HEK293 (cell line): ENCODE measurements around the gene TBC1D4.

Experiments used
- KLF7 ChIP-seq: fragments of 450-650 bp; formaldehyde crosslinking; IDR thresholded peaks from 2 replicates; pipeline ENCODE4 v1.5.1; 2016; ENCODE audit warnings: missing biosample characterization, missing genetic modification characterization, borderline replicate concordance
- RBAK ChIP-seq: fragments of 450-650 bp; formaldehyde crosslinking; IDR thresholded peaks from 2 replicates; pipeline ENCODE4 v1.5.1; 2016; ENCODE audit warnings: missing biosample characterization, missing genetic modification characterization
- REPIN1 ChIP-seq: fragments of 450-650 bp; formaldehyde crosslinking; IDR thresholded peaks from 2 replicates; pipeline ENCODE4 v1.5.1; 2017; ENCODE audit warnings: missing biosample characterization, missing genetic modification characterization, low read depth
- SCRT1 ChIP-seq: fragments of 450-650 bp; formaldehyde crosslinking; IDR thresholded peaks from 2 replicates; pipeline ENCODE4 v1.5.1; 2016; ENCODE audit warnings: missing biosample characterization, missing genetic modification characterization, borderline replicate concordance
- SP2 ChIP-seq: fragments of 450-650 bp; formaldehyde crosslinking; IDR thresholded peaks from 2 replicates; pipeline ENCODE4 v1.5.1; 2016; ENCODE audit warnings: missing biosample characterization, missing genetic modification characterization
- SP3 ChIP-seq: fragments of 450-650 bp; formaldehyde crosslinking; IDR thresholded peaks from 2 replicates; pipeline ENCODE4 v1.5.1; 2016; ENCODE audit warnings: missing biosample characterization, missing genetic modification characterization
- ZBTB48 ChIP-seq: fragments of 450-650 bp; formaldehyde crosslinking; IDR thresholded peaks from 2 replicates; pipeline ENCODE4 v1.5.1; 2016; ENCODE audit warnings: missing biosample characterization, missing genetic modification characterization
- ZNF184 ChIP-seq: fragments of 450-650 bp; IDR thresholded peaks from 2 replicates; pipeline ENCODE4 v1.5.1; 2018; ENCODE audit warnings: missing biosample characterization, mild to moderate bottlenecking, missing genetic modification characterization
- ZNF350 ChIP-seq: fragments of 450-650 bp; formaldehyde crosslinking; IDR thresholded peaks from 2 replicates; pipeline ENCODE4 v1.5.0; 2017; ENCODE audit warnings: missing biosample characterization, mild to moderate bottlenecking, missing genetic modification characterization
- ZNF37A ChIP-seq: fragments of 450-650 bp; IDR thresholded peaks from 2 replicates; pipeline ENCODE4 v1.5.1; 2018; ENCODE audit warnings: missing biosample characterization, missing genetic modification characterization
- ZNF423 ChIP-seq: fragments of 450-650 bp; formaldehyde crosslinking; IDR thresholded peaks from 2 replicates; pipeline ENCODE4 v1.5.1; 2016; ENCODE audit warnings: missing biosample characterization, missing genetic modification characterization
- ZNF560 ChIP-seq: fragments of 450-650 bp; formaldehyde crosslinking; IDR thresholded peaks from 2 replicates; pipeline ENCODE4 v1.5.1; 2017; ENCODE audit warnings: missing biosample characterization, missing genetic modification characterization, borderline replicate concordance
- ZNF623 ChIP-seq: fragments of 450-650 bp; formaldehyde crosslinking; IDR thresholded peaks from 2 replicates; pipeline ENCODE4 v1.5.1; 2016; ENCODE audit warnings: missing biosample characterization, missing genetic modification characterization
- ZNF626 ChIP-seq: fragments of 450-650 bp; sonication (Bioruptor Pico); formaldehyde crosslinking; IDR thresholded peaks from 2 replicates; pipeline ENCODE4 v1.5.1; 2018; ENCODE audit warnings: missing biosample characterization, missing genetic modification characterization, inconsistent platforms
- ZNF629 ChIP-seq: fragments of 450-650 bp; formaldehyde crosslinking; IDR thresholded peaks from 2 replicates; pipeline ENCODE4 v1.5.1; 2017; ENCODE audit warnings: missing biosample characterization, missing genetic modification characterization
- ZNF664 ChIP-seq: fragments of 450-650 bp; formaldehyde crosslinking; IDR thresholded peaks from 2 replicates; pipeline ENCODE4 v1.5.1; 2016; ENCODE audit warnings: missing biosample characterization, missing genetic modification characterization
- TF ChIP-seq, protein P1 (sequence below): fragments of 450-650 bp; IDR thresholded peaks from 2 replicates; pipeline ENCODE4 v1.5.1; 2018; ENCODE audit warnings: missing biosample characterization, mild to moderate bottlenecking, missing genetic modification characterization
- TF ChIP-seq, protein P2 (sequence below): fragments of 450-650 bp; formaldehyde crosslinking; IDR thresholded peaks from 2 replicates; pipeline ENCODE4 v1.5.1; 2016; ENCODE audit warnings: missing biosample characterization, missing genetic modification characterization
- TF ChIP-seq, protein P3 (sequence below): fragments of 450-650 bp; formaldehyde crosslinking; IDR thresholded peaks from 2 replicates; pipeline ENCODE4 v1.5.1; 2017; ENCODE audit warnings: missing biosample characterization, missing genetic modification characterization
- TF ChIP-seq, protein P4 (sequence below): fragments of 450-650 bp; formaldehyde crosslinking; IDR thresholded peaks from 2 replicates; pipeline ENCODE4 v1.5.1; 2017; ENCODE audit warnings: missing biosample characterization, missing genetic modification characterization
- TF ChIP-seq, protein P5 (sequence below): fragments of 450-650 bp; formaldehyde crosslinking; IDR thresholded peaks from 2 replicates; pipeline ENCODE4 v1.5.1; 2017; ENCODE audit warnings: missing biosample characterization, missing genetic modification characterization
- TF ChIP-seq, protein P6 (sequence below): fragments of 450-650 bp; formaldehyde crosslinking; IDR thresholded peaks from 2 replicates; pipeline ENCODE4 v1.5.1; 2016; ENCODE audit warnings: missing biosample characterization, missing genetic modification characterization
- TF ChIP-seq, protein P7 (sequence below): fragments of 450-650 bp; formaldehyde crosslinking; IDR thresholded peaks from 2 replicates; pipeline ENCODE4 v1.5.1; 2016; ENCODE audit warnings: missing biosample characterization, missing genetic modification characterization
- TF ChIP-seq, protein P8 (sequence below): fragments of 450-650 bp; formaldehyde crosslinking; IDR thresholded peaks from 2 replicates; pipeline ENCODE4 v1.5.1; 2016; ENCODE audit warnings: missing biosample characterization, missing genetic modification characterization

Gene TBC1D4

DNA sequence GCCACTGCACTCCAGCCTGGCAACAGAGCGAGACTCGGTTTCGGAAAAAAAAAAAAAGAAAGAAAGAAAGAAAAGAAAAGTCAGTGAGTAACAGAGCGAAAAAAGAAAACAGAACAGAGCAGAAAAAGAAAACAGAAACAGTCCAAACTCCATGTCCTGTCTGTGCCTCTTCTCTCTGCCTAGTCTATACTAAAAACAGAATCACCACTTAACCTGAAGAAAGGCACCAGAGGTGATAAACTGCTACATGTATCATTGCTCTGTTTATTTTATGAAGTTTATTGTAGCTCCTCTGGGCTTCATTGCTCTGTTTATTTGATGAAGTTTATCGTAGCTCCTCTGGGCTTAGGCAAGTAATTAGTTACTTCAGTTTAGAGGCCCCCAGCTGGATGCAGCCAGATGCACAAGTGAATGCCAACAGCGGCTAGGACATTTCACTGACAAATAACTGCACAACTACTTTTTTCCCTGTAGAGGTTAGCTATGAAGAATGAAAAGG, 39.2 kb downstream of the TBC1D4 start (continued):
- TF ChIP-seq, protein P1, sequence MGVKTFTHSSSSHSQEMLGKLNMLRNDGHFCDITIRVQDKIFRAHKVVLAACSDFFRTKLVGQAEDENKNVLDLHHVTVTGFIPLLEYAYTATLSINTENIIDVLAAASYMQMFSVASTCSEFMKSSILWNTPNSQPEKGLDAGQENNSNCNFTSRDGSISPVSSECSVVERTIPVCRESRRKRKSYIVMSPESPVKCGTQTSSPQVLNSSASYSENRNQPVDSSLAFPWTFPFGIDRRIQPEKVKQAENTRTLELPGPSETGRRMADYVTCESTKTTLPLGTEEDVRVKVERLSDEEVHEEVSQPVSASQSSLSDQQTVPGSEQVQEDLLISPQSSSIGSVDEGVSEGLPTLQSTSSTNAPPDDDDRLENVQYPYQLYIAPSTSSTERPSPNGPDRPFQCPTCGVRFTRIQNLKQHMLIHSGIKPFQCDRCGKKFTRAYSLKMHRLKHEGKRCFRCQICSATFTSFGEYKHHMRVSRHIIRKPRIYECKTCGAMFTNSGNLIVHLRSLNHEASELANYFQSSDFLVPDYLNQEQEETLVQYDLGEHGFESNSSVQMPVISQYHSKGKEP (tag by site-specific recombination) = peak; percentile 83
- TF ChIP-seq ZNF184 (no peak), ZNF623 (tag by site-specific recombination) (no peak), ZNF423 (0 out of 2 replicates have a peak, but pooled peaks have one; percentile 21), ZNF664 (tag by site-specific recombination) (peak; percentile 82), ZNF37A (tag by site-specific recombination) (no peak), ZNF626 (tag by site-specific recombination) (no peak), ZNF560 (no peak), RBAK (tag by site-specific recombination) (no peak), SP3 (tag by site-specific recombination) (no peak), ZNF629 (tag by site-specific recombination) (no peak), SCRT1 (tag by site-specific recombination) (peak; percentile 78; the same call in 1 of the 2 replicates), SP2 (tag by site-specific recombination) (no peak), ZNF350 (tag by site-specific recombination) (no peak), ZBTB48 (tag by site-specific recombination) (no peak), KLF7 (tag by site-specific recombination) (no peak), REPIN1 (tag by site-specific recombination) (no peak)
- TF ChIP-seq, protein P2, sequence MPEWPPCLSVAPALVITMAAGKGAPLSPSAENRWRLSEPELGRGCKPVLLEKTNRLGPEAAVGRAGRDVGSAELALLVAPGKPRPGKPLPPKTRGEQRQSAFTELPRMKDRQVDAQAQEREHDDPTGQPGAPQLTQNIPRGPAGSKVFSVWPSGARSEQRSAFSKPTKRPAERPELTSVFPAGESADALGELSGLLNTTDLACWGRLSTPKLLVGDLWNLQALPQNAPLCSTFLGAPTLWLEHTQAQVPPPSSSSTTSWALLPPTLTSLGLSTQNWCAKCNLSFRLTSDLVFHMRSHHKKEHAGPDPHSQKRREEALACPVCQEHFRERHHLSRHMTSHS (tag by site-specific recombination) = no peak
- TF ChIP-seq, protein P3, sequence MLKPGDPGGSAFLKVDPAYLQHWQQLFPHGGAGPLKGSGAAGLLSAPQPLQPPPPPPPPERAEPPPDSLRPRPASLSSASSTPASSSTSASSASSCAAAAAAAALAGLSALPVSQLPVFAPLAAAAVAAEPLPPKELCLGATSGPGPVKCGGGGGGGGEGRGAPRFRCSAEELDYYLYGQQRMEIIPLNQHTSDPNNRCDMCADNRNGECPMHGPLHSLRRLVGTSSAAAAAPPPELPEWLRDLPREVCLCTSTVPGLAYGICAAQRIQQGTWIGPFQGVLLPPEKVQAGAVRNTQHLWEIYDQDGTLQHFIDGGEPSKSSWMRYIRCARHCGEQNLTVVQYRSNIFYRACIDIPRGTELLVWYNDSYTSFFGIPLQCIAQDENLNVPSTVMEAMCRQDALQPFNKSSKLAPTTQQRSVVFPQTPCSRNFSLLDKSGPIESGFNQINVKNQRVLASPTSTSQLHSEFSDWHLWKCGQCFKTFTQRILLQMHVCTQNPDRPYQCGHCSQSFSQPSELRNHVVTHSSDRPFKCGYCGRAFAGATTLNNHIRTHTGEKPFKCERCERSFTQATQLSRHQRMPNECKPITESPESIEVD (tag by site-specific recombination) = peak; percentile 91
- TF ChIP-seq, protein P4, sequence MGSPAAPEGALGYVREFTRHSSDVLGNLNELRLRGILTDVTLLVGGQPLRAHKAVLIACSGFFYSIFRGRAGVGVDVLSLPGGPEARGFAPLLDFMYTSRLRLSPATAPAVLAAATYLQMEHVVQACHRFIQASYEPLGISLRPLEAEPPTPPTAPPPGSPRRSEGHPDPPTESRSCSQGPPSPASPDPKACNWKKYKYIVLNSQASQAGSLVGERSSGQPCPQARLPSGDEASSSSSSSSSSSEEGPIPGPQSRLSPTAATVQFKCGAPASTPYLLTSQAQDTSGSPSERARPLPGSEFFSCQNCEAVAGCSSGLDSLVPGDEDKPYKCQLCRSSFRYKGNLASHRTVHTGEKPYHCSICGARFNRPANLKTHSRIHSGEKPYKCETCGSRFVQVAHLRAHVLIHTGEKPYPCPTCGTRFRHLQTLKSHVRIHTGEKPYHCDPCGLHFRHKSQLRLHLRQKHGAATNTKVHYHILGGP (tag by site-specific recombination) = no peak
- TF ChIP-seq, protein P5, sequence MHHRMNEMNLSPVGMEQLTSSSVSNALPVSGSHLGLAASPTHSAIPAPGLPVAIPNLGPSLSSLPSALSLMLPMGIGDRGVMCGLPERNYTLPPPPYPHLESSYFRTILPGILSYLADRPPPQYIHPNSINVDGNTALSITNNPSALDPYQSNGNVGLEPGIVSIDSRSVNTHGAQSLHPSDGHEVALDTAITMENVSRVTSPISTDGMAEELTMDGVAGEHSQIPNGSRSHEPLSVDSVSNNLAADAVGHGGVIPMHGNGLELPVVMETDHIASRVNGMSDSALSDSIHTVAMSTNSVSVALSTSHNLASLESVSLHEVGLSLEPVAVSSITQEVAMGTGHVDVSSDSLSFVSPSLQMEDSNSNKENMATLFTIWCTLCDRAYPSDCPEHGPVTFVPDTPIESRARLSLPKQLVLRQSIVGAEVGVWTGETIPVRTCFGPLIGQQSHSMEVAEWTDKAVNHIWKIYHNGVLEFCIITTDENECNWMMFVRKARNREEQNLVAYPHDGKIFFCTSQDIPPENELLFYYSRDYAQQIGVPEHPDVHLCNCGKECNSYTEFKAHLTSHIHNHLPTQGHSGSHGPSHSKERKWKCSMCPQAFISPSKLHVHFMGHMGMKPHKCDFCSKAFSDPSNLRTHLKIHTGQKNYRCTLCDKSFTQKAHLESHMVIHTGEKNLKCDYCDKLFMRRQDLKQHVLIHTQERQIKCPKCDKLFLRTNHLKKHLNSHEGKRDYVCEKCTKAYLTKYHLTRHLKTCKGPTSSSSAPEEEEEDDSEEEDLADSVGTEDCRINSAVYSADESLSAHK (tag by site-specific recombination) = peak; percentile 76
- TF ChIP-seq, protein P6, sequence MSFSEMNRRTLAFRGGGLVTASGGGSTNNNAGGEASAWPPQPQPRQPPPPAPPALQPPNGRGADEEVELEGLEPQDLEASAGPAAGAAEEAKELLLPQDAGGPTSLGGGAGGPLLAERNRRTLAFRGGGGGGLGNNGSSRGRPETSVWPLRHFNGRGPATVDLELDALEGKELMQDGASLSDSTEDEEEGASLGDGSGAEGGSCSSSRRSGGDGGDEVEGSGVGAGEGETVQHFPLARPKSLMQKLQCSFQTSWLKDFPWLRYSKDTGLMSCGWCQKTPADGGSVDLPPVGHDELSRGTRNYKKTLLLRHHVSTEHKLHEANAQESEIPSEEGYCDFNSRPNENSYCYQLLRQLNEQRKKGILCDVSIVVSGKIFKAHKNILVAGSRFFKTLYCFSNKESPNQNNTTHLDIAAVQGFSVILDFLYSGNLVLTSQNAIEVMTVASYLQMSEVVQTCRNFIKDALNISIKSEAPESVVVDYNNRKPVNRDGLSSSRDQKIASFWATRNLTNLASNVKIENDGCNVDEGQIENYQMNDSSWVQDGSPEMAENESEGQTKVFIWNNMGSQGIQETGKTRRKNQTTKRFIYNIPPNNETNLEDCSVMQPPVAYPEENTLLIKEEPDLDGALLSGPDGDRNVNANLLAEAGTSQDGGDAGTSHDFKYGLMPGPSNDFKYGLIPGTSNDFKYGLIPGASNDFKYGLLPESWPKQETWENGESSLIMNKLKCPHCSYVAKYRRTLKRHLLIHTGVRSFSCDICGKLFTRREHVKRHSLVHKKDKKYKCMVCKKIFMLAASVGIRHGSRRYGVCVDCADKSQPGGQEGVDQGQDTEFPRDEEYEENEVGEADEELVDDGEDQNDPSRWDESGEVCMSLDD (tag by site-specific recombination) = no peak
- TF ChIP-seq, protein P7, sequence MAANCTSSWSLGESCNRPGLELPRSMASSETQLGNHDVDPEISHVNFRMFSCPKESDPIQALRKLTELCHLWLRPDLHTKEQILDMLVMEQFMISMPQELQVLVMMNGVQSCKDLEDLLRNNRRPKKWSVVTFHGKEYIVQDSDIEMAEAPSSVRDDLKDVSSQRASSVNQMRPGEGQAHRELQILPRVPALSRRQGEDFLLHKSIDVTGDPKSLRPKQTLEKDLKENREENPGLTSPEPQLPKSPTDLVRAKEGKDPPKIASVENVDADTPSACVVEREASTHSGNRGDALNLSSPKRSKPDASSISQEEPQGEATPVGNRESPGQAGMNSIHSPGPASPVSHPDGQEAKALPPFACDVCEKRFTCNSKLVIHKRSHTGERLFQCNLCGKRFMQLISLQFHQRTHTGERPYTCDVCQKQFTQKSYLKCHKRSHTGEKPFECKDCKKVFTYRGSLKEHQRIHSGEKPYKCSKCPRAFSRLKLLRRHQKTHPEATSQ (tag by site-specific recombination) = 0 out of 2 replicates have a peak, but pooled peaks have one; percentile 1
- TF ChIP-seq, protein P8, sequence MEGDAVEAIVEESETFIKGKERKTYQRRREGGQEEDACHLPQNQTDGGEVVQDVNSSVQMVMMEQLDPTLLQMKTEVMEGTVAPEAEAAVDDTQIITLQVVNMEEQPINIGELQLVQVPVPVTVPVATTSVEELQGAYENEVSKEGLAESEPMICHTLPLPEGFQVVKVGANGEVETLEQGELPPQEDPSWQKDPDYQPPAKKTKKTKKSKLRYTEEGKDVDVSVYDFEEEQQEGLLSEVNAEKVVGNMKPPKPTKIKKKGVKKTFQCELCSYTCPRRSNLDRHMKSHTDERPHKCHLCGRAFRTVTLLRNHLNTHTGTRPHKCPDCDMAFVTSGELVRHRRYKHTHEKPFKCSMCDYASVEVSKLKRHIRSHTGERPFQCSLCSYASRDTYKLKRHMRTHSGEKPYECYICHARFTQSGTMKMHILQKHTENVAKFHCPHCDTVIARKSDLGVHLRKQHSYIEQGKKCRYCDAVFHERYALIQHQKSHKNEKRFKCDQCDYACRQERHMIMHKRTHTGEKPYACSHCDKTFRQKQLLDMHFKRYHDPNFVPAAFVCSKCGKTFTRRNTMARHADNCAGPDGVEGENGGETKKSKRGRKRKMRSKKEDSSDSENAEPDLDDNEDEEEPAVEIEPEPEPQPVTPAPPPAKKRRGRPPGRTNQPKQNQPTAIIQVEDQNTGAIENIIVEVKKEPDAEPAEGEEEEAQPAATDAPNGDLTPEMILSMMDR (tag by site-specific recombination) = no peak
